H9 (cell line): ENCODE measurements around the gene PXT1. TPM values are rescaled to one million over a fixed set of nuclear protein-coding genes. Genes with fewer than 3 reads are reported as not detected.

Source experiments
- DNase-seq: peaks from one replicate; pipeline ENCODE4 v3.0.0-alpha.2; 2017
- H2AFZ ChIP-seq: one replicate; pipeline ENCODE4 v1.6.1; 2013; ENCODE audit warnings: mild to moderate bottlenecking, low read length, control low read depth, moderate library complexity
- H2AK5ac ChIP-seq: 2 replicates; pipeline ENCODE4 v1.6.1; 2013; ENCODE audit warnings: low read length, control low read depth, mixed read lengths; ENCODE audit not compliant: insufficient read length
- H2BK120ac ChIP-seq: one replicate; pipeline ENCODE4 v1.6.1; 2013; ENCODE audit warnings: low read depth, mild to moderate bottlenecking, low read length, control low read depth, inconsistent platforms; ENCODE audit not compliant: poor library complexity, severe bottlenecking
- H2BK12ac ChIP-seq: 2 replicates; pipeline ENCODE4 v1.6.1; 2013; ENCODE audit warnings: low read length, control low read depth, mixed read lengths, low read depth; ENCODE audit not compliant: insufficient read length
- H2BK15ac ChIP-seq: 2 replicates; pipeline ENCODE4 v1.6.1; 2013; ENCODE audit warnings: low read depth, low read length, control low read depth
- H2BK20ac ChIP-seq: one replicate; pipeline ENCODE4 v1.6.1; 2013; ENCODE audit warnings: low read depth, mild to moderate bottlenecking, low read length, control low read depth, inconsistent platforms; ENCODE audit not compliant: poor library complexity, severe bottlenecking
- H2BK5ac ChIP-seq: 2 replicates; pipeline ENCODE4 v1.6.1; 2013; ENCODE audit warnings: low read length, control low read depth, mixed read lengths; ENCODE audit not compliant: insufficient read length
- H3K14ac ChIP-seq: 2 replicates; pipeline ENCODE4 v1.6.1; 2013; ENCODE audit warnings: low read length, control low read depth; ENCODE audit not compliant: insufficient read depth
- H3K18ac ChIP-seq: 2 replicates; pipeline ENCODE4 v1.6.1; 2013; ENCODE audit warnings: low read depth, mild to moderate bottlenecking, mixed read lengths, low read length, control low read depth; ENCODE audit not compliant: insufficient read length
- H3K23ac ChIP-seq: 2 replicates; pipeline ENCODE4 v1.6.1; 2013; ENCODE audit warnings: low read length, control low read depth, mixed read lengths, low read depth; ENCODE audit not compliant: insufficient read length
- H3K23me2 ChIP-seq: 2 replicates; pipeline ENCODE4 v1.6.1; 2013; ENCODE audit warnings: low read depth, mild to moderate bottlenecking, mixed read lengths, low read length, control low read depth; ENCODE audit not compliant: insufficient read length, poor library complexity, severe bottlenecking
- H3K27ac ChIP-seq: 2 replicates; pipeline ENCODE4 v1.5.1; 2013; ENCODE audit warnings: low read length, control low read depth, mixed read lengths, low read depth; ENCODE audit not compliant: insufficient read length
- H3K27me3 ChIP-seq: 2 replicates; pipeline ENCODE4 v1.6.1; 2013; ENCODE audit warnings: low read length, control low read depth, inconsistent platforms; ENCODE audit not compliant: insufficient read depth
- H3K4ac ChIP-seq: 2 replicates; pipeline ENCODE4 v1.6.1; 2013; ENCODE audit warnings: low read depth, mild to moderate bottlenecking, control low read depth, inconsistent platforms, low read length, moderate library complexity
- H3K4me1 ChIP-seq: 2 replicates; pipeline ENCODE4 v1.6.1; 2013; ENCODE audit warnings: low read length, control low read depth, inconsistent platforms; ENCODE audit not compliant: insufficient read depth
- H3K4me2 ChIP-seq: 2 replicates; pipeline ENCODE4 v1.6.1; 2013; ENCODE audit warnings: low read length, control low read depth, mixed read lengths; ENCODE audit not compliant: insufficient read length, insufficient read depth
- H3K56ac ChIP-seq: 2 replicates; pipeline ENCODE4 v1.6.1; 2013; ENCODE audit warnings: low read depth, mild to moderate bottlenecking, mixed read lengths, low read length, control low read depth; ENCODE audit not compliant: insufficient read length
- H3K79me1 ChIP-seq: 2 replicates; pipeline ENCODE4 v1.6.1; 2013; ENCODE audit warnings: low read depth, mild to moderate bottlenecking, moderate library complexity, low read length, control low read depth, inconsistent platforms; ENCODE audit not compliant: insufficient read depth, poor library complexity, severe bottlenecking
- H3K79me2 ChIP-seq: 2 replicates; pipeline ENCODE4 v1.6.1; 2013; ENCODE audit warnings: low read length, control low read depth, inconsistent platforms; ENCODE audit not compliant: insufficient read depth
- H3K9ac ChIP-seq: 2 replicates; pipeline ENCODE4 v1.6.1; 2013; ENCODE audit warnings: low read length, control low read depth, mixed read lengths; ENCODE audit not compliant: insufficient read length; ENCODE audit errors: extremely low read depth
- H3K9me3 ChIP-seq: one replicate; pipeline ENCODE4 v1.6.1; 2013; ENCODE audit warnings: low read depth, low read length, inconsistent platforms; ENCODE audit not compliant: control insufficient read depth
- H3T11ph ChIP-seq: one replicate; pipeline ENCODE4 v1.6.1; 2013; ENCODE audit warnings: mild to moderate bottlenecking, low read length, control low read depth, inconsistent platforms
- H4K20me1 ChIP-seq: one replicate; pipeline ENCODE4 v1.6.1; 2013; ENCODE audit not compliant: control insufficient read depth, insufficient read length, insufficient read depth
- H4K5ac ChIP-seq: 2 replicates; pipeline ENCODE4 v1.6.1; 2013; ENCODE audit warnings: low read depth, mild to moderate bottlenecking, mixed read lengths, low read length, control low read depth; ENCODE audit not compliant: insufficient read length
- H4K8ac ChIP-seq: replicated peaks from 2 replicates; pipeline ENCODE4 v1.6.1; 2013; ENCODE audit warnings: low read length, control low read depth, mixed read lengths, low read depth; ENCODE audit not compliant: insufficient read length
- H4K91ac ChIP-seq: 2 replicates; pipeline ENCODE4 v1.6.1; 2013; ENCODE audit warnings: low read depth, mild to moderate bottlenecking, moderate library complexity, mixed read lengths, low read length, control low read depth; ENCODE audit not compliant: insufficient read length
- H3K27ac Mint-ChIP-seq, 3 experiments: 2 replicates in 2 of 3; 3 replicates in 1 of 3; pipeline ENCODE4 v1.8.0; 2020 to 2021; ENCODE audit warnings: mixed read lengths in 3 of 3, mild to moderate bottlenecking in 1 of 3, moderate library complexity in 1 of 3
- H3K27me3 Mint-ChIP-seq: 2 replicates; pipeline ENCODE4 v1.8.0; 2021; ENCODE audit warnings: low read depth, mild to moderate bottlenecking, moderate library complexity, mixed read lengths
- H3K36me3 Mint-ChIP-seq, 3 experiments: 2 replicates in 2 of 3; 3 replicates in 1 of 3; pipeline ENCODE4 v1.8.0; 2020 to 2021; ENCODE audit warnings: low read depth in 3 of 3, mixed read lengths in 3 of 3; ENCODE audit not compliant: insufficient read depth in 1 of 3
- H3K4me1 Mint-ChIP-seq, 2 experiments: 2 replicates each; pipeline ENCODE4 v1.8.0; 2020; ENCODE audit warnings: mixed read lengths in 2 of 2
- H3K4me3 Mint-ChIP-seq, 2 experiments: 2 replicates in 1 of 2; 3 replicates in 1 of 2; pipeline ENCODE4 v1.8.0; 2020 to 2021; ENCODE audit warnings: mild to moderate bottlenecking in 2 of 2, mixed read lengths in 2 of 2, moderate library complexity in 1 of 2
- H3K9me3 Mint-ChIP-seq, 2 experiments: 2 replicates in 1 of 2; 3 replicates in 1 of 2; pipeline ENCODE4 v1.8.0; 2020; ENCODE audit warnings: mild to moderate bottlenecking in 2 of 2, mixed read lengths in 2 of 2, moderate library complexity in 1 of 2
- WGBS: extraction: QIAGEN DNeasy Blood & Tissue Kit; methylation state at CpG from one replicate; pipeline ENCODE4 v1.1.7; 2013; ENCODE audit warnings: missing lambda C conversion rate, low lambda C conversion rate, mixed read lengths; ENCODE audit not compliant: insufficient read length; ENCODE audit errors: extremely low coverage; 5-methylcytosine and 5-hydroxymethylcytosine counted together
- total RNA-seq: library from RNA; stranded (reverse); gene quantifications from 2 replicates; pipeline ENCODE4 v1.2.1, GENCODE V29; 2021
- TF ChIP-seq, protein P1 (sequence below): fragments of 200-600 bp; sonication (generic); conservative IDR thresholded peaks from 3 replicates; pipeline ENCODE4 v1.8.0; 2021; ENCODE audit warnings: antibody characterized with exemption, mild to moderate bottlenecking

PXT1 gene
- total RNA-seq, 1 experiment from 2014 or later = not detected

DNA sequence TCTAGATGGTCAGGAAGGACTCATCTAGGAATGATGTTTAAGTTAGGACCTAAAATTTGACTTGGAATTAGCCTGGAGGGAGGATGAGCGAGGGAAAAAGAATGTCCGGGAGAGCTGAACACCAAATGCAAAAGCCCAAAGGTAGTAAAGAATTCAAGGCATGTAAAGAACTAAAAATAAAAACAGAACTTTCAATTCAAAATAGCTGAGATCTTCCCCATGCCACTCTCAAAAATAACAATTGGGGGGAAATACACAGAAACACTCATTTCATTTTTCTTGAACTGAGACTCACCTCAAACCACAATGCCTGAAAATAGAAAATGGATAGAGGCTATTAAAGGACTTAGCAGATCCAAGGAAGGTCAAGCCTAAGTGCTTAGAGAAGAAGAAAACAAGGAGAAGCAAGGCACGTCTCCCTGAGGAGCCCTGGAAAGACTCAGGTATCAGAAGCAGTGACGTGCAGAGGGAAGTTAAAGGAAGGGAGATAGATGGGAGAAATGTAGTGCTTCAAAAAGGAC, 10.4 kb downstream of the PXT1 start:
- Mint-ChIP-seq H3K9me3 (no peaks in the 10 kb centered on the region), H3K27ac (no peak overlapping the region), H3K4me3 (no peak overlapping the region), H3K27me3 (no peaks in the 10 kb centered on the region), H3K36me3 (no peaks in the 10 kb centered on the region), H3K4me1 (no peaks in the 10 kb centered on the region)
- H3K4ac ChIP-seq = no peak overlapping the region
- H2BK120ac ChIP-seq = no peak overlapping the region
- DNase-seq = no peak
- H3K4me1 ChIP-seq = no peaks in the 10 kb centered on the region
- H3K4me2 ChIP-seq = no peak overlapping the region
- H4K20me1 ChIP-seq = no peaks in the 10 kb centered on the region
- no peak overlapping the region for H2BK15ac ChIP-seq
- H3K56ac ChIP-seq = no peak overlapping the region
- no peak overlapping the region for H2BK5ac ChIP-seq
- H4K8ac ChIP-seq = no peak overlapping the region
- no peak overlapping the region for H3K23ac ChIP-seq
- TF ChIP-seq, protein P1, sequence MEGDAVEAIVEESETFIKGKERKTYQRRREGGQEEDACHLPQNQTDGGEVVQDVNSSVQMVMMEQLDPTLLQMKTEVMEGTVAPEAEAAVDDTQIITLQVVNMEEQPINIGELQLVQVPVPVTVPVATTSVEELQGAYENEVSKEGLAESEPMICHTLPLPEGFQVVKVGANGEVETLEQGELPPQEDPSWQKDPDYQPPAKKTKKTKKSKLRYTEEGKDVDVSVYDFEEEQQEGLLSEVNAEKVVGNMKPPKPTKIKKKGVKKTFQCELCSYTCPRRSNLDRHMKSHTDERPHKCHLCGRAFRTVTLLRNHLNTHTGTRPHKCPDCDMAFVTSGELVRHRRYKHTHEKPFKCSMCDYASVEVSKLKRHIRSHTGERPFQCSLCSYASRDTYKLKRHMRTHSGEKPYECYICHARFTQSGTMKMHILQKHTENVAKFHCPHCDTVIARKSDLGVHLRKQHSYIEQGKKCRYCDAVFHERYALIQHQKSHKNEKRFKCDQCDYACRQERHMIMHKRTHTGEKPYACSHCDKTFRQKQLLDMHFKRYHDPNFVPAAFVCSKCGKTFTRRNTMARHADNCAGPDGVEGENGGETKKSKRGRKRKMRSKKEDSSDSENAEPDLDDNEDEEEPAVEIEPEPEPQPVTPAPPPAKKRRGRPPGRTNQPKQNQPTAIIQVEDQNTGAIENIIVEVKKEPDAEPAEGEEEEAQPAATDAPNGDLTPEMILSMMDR = no peak
- no peak overlapping the region for H3K18ac ChIP-seq
- no peak overlapping the region for H4K5ac ChIP-seq
- no CpG with 5 or more reads among the region's 4 CpGs for WGBS
- no peaks in the 10 kb centered on the region for H3K79me1 ChIP-seq
- no peak overlapping the region for H3K9ac ChIP-seq
- no peak overlapping the region for H3T11ph ChIP-seq
- H3K9me3 ChIP-seq = no peaks in the 10 kb centered on the region
- H3K27ac ChIP-seq = no peak overlapping the region
- H2BK20ac ChIP-seq = no peak overlapping the region
- H2BK12ac ChIP-seq = no peak overlapping the region
- H2AK5ac ChIP-seq = no peak overlapping the region
- no peak overlapping the region for H4K91ac ChIP-seq
- no peak overlapping the region for H2AFZ ChIP-seq
- no peaks in the 10 kb centered on the region for H3K23me2 ChIP-seq
- no peak overlapping the region for H3K14ac ChIP-seq
- no peaks in the 10 kb centered on the region for H3K27me3 ChIP-seq
- H3K79me2 ChIP-seq = no peaks in the 10 kb centered on the region
